ENCODE results near the gene SNTA1.
"Not testable (repeated sequence)": the region's sequence is repeated elsewhere in the genome, so short reads cannot be mapped to it uniquely, and the experiment has no call there.

SNTA1 gene

DNA sequence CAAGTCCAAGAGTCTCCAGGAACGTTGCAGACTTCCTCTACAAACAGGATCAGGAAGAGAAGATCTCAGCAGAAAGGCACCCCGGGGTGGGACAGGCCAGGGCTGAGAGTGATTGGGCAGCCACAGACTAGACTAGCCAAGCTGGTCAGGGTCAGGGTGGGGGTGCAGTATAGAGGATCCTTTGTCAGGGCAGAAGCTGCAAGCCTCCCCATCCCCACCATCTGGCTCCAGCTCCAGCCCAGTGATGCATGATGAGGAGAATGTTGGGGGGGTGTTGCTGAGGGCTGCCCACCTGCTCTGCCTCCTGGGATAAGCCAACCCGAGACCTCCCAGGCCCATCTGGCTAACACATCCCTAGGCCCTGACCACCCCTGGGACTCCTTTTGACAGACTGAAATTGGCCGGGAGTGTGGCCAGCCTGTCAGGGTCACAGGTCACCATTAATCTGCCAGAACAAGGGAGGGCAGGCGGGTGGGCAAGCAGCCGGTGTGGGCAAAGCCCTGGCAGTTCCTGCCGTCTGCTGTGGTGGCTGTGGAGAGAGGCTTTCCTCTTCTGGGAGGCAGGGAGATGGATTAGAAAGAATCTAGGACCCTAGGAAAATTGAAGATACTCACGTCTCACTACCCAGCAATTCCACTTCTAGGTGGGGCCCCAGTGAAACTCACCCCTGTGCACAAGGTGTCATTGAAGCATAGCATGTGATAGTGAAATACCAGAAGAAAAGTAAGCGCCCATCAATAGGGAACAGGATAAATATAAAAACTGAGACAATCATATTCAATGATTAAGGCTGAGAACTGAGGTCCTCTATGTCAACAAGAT is 22.1 kb upstream of the SNTA1 start:
- DNase-seq, result no peak

- not testable (repeated sequence) for DNase-seq
These were observed 21.2 kb upstream of the SNTA1 start for GRCh38 chr20:33464759-33465158.

DNA sequence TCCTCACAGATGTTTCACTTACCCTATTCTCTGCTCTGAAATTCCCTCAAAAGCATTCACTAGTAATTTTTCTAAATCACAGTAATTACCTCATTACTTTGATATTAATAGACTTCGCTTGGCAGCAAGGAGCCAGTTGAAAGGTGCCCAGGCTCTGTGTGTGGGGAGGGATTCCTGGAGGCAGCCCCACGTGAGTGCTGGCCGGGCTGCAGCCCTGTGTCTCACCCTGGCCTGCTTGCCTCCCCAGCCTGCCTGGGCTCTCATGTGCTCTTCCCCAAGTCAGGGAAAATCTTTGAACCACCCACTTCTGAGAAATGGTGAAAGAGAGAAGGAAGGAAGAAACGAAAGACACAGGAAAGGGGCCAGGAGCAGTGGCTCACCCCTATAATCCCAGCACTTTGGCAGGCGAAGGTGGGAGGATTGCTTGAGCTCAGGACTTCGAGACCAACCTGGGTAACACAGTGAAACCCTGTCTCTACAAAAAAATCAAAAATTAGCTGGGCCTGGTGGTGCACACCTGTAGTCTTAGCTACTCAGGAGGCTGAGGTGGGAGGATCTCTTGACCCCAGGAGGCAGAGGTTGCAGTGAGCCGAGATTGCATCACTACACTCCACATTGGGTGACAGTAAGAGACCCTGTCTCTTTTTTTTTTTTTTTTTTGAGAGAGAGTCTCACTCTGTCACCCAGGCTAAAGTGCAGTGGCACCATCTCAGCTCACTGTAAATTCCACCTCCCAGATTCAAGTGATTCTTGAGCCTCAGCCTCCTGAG is 20.0 kb upstream of the SNTA1 start:
- no peak for DNase-seq

DNA sequence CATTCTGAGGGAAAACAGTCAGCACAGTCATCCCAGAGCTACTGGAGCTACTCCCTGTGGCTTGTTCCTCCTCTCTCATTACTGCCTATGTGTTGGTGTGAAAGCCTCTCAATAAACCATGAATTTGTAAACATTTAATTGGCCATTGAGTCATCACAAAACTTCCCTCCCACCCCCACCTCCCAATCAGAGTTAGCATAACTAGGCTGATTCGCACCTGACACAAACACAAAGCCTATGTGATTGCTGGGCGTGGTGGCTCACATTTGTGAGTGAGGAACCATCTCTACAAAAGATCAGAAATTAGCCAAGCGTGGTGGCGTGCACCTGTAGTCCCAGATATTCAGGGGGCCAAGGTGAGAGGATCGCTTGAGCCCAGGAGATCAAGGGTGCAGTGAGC is 17.1 kb upstream of the SNTA1 start:
- no peak for DNase-seq

DNA sequence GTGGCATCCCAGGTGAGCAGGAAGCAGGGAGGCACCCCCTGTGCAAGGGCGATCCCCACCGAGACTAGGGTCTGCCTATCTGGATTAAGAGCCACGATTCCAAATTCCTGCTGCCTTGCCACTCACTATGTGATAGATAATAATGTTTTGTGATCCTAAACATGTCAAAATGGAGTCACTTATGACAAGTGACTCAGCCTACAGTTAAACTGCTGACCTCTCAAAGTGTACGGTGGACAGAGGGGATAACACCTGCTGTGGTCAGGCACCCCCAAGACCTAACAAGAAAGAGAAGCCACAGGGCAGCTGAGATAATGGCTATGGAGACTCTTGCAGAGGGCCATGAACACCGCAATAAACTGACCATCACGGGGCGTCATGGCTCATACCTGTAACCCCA is 16.0 kb upstream of the SNTA1 start:
- no peak for DNase-seq

DNA sequence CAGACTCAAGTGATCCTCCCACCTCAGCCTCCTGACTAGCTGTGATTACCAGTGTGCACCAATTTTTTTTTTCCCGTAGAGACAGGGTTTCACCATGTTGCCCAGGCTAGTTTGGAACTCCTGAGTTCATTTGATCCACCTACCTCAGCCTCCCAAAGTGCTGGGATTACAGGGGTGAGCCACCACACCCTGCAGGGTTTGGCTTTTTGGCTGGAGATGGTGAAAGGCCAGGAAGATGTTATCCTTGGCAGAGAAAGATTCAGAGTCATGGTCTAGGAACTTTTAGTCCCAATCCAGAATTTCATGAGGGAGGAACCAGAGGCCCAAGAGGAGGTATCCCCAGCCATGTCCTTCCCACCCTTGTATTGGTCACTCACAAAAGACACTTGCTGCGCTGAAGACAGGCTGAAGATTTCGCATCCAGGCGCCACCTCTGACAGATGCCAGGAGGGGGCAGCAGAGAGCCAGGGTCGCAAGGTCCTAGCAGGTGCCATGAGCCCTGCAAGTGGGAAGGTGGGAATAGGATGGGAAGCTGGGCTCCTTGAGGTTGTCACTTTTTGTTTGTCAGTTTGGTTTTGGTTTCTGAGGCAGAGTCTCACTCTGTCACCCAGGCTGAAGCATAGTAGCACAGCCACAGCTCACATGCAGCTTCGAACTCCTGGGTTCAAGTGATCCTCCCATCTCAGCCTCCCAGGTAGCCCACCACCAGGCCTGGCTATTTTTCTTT is 13.5 kb upstream of the SNTA1 start:
- peak; percentile 85 for DNase-seq

- DNase-seq, result no peak
These were observed 7.3 kb upstream of the SNTA1 start for GRCh38 chr20:33450867-33451266.

DNA sequence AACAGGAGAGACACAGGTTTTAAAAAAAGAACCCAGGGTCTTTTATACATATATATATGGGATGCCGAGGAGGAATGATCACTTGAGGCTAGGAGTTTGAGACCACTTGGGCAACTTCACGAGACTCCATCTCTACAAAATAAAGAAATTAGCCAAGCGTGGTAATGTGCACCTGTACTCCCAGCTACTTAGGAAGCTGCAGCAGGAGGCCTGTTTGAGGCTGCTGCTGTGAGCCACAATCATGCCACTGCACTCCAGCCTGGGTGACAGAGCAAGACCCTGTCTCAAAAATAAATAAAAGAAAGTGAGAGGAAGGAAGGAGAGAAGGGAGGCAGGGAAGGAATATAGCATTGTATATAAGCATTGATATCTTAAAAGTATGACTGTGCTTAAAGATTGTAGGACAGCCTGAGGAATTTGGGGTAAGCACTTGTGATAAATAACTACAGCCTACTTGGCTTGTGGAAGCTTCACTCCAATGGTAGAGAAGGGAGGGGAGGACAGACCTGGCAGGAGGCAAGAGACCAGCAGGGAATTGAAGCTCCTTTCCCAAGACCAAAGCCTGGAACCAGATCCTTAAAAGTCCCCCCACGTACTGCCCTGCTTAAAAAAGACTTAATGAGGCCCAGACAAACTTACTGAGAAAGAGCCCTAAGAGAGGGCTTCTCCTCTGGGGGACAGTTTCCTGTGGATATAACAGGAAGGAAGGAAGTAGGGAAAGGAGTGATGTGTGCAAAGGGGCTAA is 2.5 kb upstream of the SNTA1 start:
- no peak for DNase-seq

DNA sequence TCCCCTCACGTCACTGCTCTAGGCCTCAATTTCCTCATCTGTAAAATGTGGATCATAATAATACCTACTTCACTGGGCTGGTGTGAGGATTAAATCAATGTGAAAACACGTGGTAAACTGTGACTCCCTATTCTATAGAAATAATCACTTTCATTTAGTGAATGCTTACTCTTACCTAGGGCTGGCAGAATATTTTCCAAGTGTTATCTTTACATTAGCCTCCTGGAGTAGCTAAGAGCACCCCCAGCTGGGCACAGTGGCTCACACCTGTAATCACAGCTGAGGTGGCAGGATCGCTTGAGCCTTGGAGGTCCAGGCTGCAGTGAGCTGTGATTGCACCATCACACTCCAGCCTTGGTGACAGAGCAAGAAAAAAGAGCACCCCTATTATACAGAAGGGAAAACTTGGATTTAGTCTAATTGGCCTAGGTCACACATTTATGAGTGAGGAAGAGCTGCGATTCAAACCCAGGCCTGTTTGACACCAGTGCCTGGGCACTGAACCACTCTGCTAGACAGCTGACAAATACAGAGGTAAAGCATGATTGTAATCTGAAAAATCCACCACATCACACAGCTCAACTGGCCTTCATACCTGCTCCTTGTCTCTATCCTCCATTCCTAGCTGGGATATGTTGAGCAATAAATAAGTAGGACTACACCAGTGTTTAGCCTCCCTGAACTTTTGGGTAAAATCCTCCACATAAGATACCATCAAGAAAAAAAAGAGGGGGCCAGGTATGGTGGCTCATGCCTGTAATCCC is 1.4 kb upstream of the SNTA1 start:
- DNase-seq, result peak; percentile 31

GRCh38 chr20:33443006-33443511 is 504 bp downstream of the SNTA1 start:
- DNase-seq, result peak; percentile 35

- DNase-seq, result no peak
These were observed 1.2 kb downstream of the SNTA1 start for GRCh38 chr20:33442136-33443005.

DNA sequence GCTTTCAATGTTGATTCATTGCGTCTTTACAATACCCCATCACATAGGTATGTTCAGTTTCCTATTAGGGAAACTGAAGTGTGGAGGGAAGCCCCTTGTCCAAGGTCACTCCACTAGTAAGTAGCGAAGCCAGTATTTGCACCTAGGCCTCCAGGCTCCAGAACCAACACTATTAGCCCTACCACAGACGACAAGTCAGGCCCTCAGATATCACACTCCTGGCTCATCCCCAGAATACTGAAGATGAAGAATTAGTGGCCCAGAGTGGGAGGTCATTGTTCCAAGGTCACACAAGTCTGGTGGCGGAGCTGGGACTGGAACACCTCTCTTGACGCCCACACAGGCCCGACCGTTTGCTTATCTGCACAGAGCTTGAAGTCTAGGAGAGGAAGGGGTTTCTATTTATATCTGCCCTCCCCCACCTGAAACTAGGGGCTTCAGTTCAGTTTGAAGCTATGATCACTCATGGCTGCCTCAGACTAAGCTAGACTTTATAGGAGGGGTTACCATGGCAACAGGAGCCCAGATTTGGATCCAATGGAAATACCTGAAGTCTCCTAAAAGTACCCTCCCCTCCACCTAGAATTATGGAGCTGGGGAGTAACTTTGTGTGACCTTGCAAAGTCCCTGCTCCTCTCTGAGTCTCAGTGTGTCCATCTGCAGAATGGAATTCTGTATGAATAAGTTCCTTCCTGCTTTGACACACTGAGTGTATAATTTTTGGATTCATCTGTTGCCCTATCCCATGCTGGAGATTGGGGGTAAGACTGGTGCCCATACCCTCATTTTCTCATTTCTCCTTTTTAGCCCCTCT is 2.2 kb downstream of the SNTA1 start:
- no peak for DNase-seq

DNA sequence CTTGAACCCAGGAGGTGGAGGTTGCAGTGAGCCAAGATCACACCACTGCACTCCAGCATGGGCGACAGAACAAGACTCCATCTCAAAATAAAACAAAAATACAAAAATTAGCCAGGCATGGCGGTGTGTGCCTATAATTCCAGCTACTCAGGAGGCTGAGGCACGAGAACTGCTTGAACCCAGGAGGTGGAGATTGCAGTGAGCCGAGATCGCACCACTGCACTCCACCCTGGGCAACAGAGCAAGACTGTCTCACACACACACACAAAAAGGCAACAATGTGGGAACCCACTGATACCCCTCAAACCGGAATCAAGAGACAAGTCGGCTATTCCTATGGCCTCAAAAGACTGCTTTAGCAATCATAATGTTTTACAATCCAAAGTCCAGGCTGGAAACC is 3.0 kb downstream of the SNTA1 start:
- DNase-seq, result not testable (repeated sequence)

- no peak for DNase-seq
These were observed 5.1 kb downstream of the SNTA1 start for GRCh38 chr20:33438481-33438880.

GRCh38 chr20:33437141-33437911 is 6.2 kb downstream of the SNTA1 start:
- DNase-seq, result no peak

- DNase-seq, result no peak
These were observed 9.1 kb downstream of the SNTA1 start for GRCh38 chr20:33434434-33434833.

DNA sequence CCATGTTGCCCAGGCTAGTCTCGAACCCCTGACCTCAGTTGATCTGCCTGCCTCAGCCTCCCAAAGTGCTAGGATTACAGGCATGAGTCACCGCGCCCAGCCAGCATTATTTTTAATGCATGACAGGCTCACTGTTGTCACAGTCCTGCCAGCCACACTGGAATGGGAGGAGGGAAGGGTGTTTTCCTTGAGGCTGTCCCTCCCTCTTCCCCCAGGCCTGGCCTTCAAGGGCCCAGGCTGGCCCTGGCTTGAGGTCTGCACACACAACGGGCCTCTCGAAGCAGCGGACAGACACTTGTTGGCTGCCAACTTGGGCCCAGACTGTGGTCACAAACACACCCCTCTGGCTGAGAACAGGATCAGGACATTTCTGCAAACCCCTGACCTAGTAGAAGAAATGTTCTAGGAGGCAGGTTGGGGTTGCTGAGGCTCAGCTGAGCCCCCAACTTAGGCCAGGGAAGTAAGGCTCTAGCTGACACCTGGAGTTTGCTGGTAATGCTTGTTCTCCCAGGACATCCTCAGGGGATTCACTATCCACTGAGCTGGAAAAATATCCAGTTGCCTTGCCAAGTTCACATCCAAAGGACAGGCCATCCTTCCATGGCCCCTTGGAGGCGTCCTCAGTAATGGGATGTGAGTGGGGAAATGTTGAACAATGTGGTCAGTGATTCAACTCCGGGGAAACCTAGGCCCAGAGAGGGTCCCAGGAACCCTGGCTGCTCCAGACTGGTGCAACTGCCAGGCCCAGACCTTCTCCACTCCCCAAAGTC is 9.9 kb downstream of the SNTA1 start:
- no peak for DNase-seq

GRCh38 chr20:33431797-33432381 is 11.7 kb downstream of the SNTA1 start:
- DNase-seq, result no peak
